ENCODE measurements around the gene SRD5A3. TPM values are rescaled to one million over a fixed set of nuclear protein-coding genes. Genes with fewer than 3 reads are reported as not detected.

SRD5A3 gene
- total RNA-seq, 4 donors from 2014 or later = 3.0 to 7.9 (median 5.2) TPM

GRCh38 chr4:55397126-55397436 is 51.0 kb downstream of the SRD5A3 start:
- H3K27me3 ChIP-seq = no peaks in the 10 kb centered on the region
- H3K9me3 ChIP-seq = no peaks in the 10 kb centered on the region
- no peak for TF ChIP-seq EP300 (IDR thresholded peaks at IDR 0.05)
- no peak for TF ChIP-seq POLR2AphosphoS5 (IDR thresholded peaks at IDR 0.05)
- TF ChIP-seq CTCF (IDR thresholded peaks at IDR 0.05) = no peak
- no peak for TF ChIP-seq POLR2A (IDR thresholded peaks at IDR 0.05; ENCODE audit: low read depth)
- peak overlapping the region; percentile 88 to 100 (median 96) for H3K4me3 ChIP-seq
- no peak for DNase-seq (ENCODE audit: extremely low spot score)
- peak overlapping the region; percentile 94 to 100 (median 100) for H3K27ac ChIP-seq (replicated peaks in 1 of 4)
- H3K4me1 ChIP-seq = peaks cover 27 to 53% (median 50%) of the 10 kb centered on the region in 4 donors
- 17% methylated on average over 7 of the region's 7 CpGs for WGBS
- intact Hi-C loops (cut with DNase I) = loop anchor here (5.0 kb wide), 1 partner anchor 150 kb away; the partner anchor contains the start of gene CLOCK
- peaks cover 0 to 12% (median 5%) of the 10 kb centered on the region in 4 donors for H3K36me3 ChIP-seq

GRCh38 chr4:55397520-55398321 is 51.7 kb downstream of the SRD5A3 start:
- H3K4me1 ChIP-seq = peaks cover 27 to 54% (median 52%) of the 10 kb centered on the region in 4 donors
- TF ChIP-seq POLR2A (IDR thresholded peaks at IDR 0.05; ENCODE audit: low read depth) = peak; percentile 5
- no peak for TF ChIP-seq EP300 (IDR thresholded peaks at IDR 0.05)
- TF ChIP-seq POLR2AphosphoS5 (IDR thresholded peaks at IDR 0.05) = peak in 1 of 2 donors; percentile 70
- DNase-seq (ENCODE audit: extremely low spot score) = no peak
- no peaks in the 10 kb centered on the region for H3K27me3 ChIP-seq
- H3K4me3 ChIP-seq = peak overlapping the region; percentile 88 to 100 (median 96)
- peak overlapping the region; percentile 94 to 100 (median 100) for H3K27ac ChIP-seq (replicated peaks in 1 of 4)
- H3K36me3 ChIP-seq = peaks cover 0 to 12% (median 5%) of the 10 kb centered on the region in 4 donors
- intact Hi-C loops (cut with DNase I) = loop anchor here (5.0 kb wide), 1 partner anchor 150 kb away; the partner anchor contains the start of gene CLOCK
- no peaks in the 10 kb centered on the region for H3K9me3 ChIP-seq
- WGBS = 39% methylated on average over 15 of the region's 15 CpGs

GRCh38 chr4:55398461-55398860 is 52.4 kb downstream of the SRD5A3 start:
- peak overlapping the region; percentile 88 to 100 (median 96) for H3K4me3 ChIP-seq
- intact Hi-C loops (cut with DNase I) = loop anchor here (5.0 kb wide), 1 partner anchor 149 kb away; the partner anchor contains the start of gene CLOCK
- H3K36me3 ChIP-seq = peaks cover 0 to 12% (median 5%) of the 10 kb centered on the region in 4 donors
- 35% methylated on average over 1 of the region's 1 CpG for WGBS
- peak overlapping the region; percentile 94 to 100 (median 100) for H3K27ac ChIP-seq (replicated peaks in 1 of 4)
- no peak for DNase-seq (ENCODE audit: extremely low spot score)
- H3K27me3 ChIP-seq = no peaks in the 10 kb centered on the region
- TF ChIP-seq CTCF (IDR thresholded peaks at IDR 0.05) = no peak
- peaks cover 27 to 57% (median 52%) of the 10 kb centered on the region in 4 donors for H3K4me1 ChIP-seq
- H3K9me3 ChIP-seq = no peaks in the 10 kb centered on the region

- Histone ChIP-seq H3K27ac (replicated peaks in 1 of 4) (peak overlapping the region; percentile 94 to 100 (median 100)), H3K4me3 (peak overlapping the region; percentile 88 to 100 (median 96)), H3K27me3 (no peaks in the 10 kb centered on the region), H3K36me3 (peaks cover 0 to 17% (median 7%) of the 10 kb centered on the region in 4 donors), H3K4me1 (peaks cover 27 to 59% (median 54%) of the 10 kb centered on the region in 4 donors), H3K9me3 (no peaks in the 10 kb centered on the region)
- DNase-seq (ENCODE audit: extremely low spot score) = no peak
- intact Hi-C loops (cut with DNase I) = loop anchor here (5.0 kb wide), 1 partner anchor 148 kb away; the partner anchor contains the start of gene CLOCK
- no peak for TF ChIP-seq CTCF (IDR thresholded peaks at IDR 0.05)
- TF ChIP-seq EP300 (IDR thresholded peaks at IDR 0.05) = no peak
- TF ChIP-seq POLR2AphosphoS5 (IDR thresholded peaks at IDR 0.05) = no peak
- TF ChIP-seq POLR2A (IDR thresholded peaks at IDR 0.05; ENCODE audit: low read depth) = no peak
- 58% methylated on average over 3 of the region's 3 CpGs for WGBS
These were observed 52.9 kb downstream of the SRD5A3 start for GRCh38 chr4:55398966-55399365.

- TF ChIP-seq POLR2A (IDR thresholded peaks at IDR 0.05; ENCODE audit: low read depth) = no peak
- TF ChIP-seq EP300 (IDR thresholded peaks at IDR 0.05) = no peak
- TF ChIP-seq CTCF (IDR thresholded peaks at IDR 0.05) = no peak
- TF ChIP-seq POLR2AphosphoS5 (IDR thresholded peaks at IDR 0.05) = no peak
- WGBS = 89% methylated on average over 1 of the region's 1 CpG
- DNase-seq (ENCODE audit: extremely low spot score) = no peak
- peak overlapping the region; percentile 94 to 100 (median 100) for H3K27ac ChIP-seq (replicated peaks in 1 of 4)
- no peaks in the 10 kb centered on the region for H3K27me3 ChIP-seq
- intact Hi-C loops (cut with DNase I) = loop anchor here (5.0 kb wide), 1 partner anchor 148 kb away; the partner anchor contains the start of gene CLOCK
- H3K36me3 ChIP-seq = peaks cover 0 to 23% (median 11%) of the 10 kb centered on the region in 4 donors
- peak overlapping the region in 3 of 4 donors; percentile 95 to 100 (median 97) for H3K4me3 ChIP-seq
- H3K4me1 ChIP-seq = peaks cover 27 to 63% (median 56%) of the 10 kb centered on the region in 4 donors
- no peaks in the 10 kb centered on the region for H3K9me3 ChIP-seq
These were observed 53.5 kb downstream of the SRD5A3 start for GRCh38 chr4:55399581-55399980.
